GM19193 (cell line): Measurements from ENCODE around the gene VPS54.

ENCODE experiments used
- POLR2A ChIP-seq: IDR thresholded peaks from 4 replicates; pipeline ENCODE4 v1.6.1; 2011; ENCODE audit not compliant: insufficient read depth, insufficient read length; ENCODE audit errors: extremely low read depth

VPS54 gene

DNA sequence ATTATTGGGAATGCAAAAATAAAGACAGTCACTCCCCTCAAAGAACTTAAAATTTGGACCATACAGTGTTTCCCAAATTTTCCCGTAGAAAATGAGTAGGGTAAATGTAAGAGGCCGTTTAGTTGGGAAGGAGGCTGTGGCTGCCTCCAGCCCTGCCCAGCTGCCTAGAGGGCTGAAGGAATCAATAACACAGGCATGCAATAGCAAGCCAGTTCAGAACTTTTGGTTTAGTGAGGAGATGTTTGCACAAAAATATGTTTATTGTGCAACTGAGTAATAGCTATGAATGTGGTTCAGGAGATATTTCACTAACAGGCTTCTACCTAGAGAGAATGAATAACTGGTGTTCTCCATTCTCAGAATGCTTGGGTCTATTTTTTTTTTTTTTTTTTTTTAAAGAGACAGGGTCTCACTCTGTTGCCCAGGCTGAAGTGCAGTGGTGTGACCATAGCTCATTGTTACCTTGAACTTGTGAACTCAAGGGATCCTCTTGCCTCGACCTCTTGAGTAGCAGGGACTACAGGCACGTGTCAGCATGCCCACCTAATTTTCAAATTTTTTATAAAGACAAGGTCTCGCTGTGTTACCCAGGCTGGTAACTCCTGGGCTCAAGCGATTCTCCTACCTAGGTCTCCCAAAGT lies 153.9 kb downstream of the VPS54 start:
- TF ChIP-seq POLR2A, result no peak

DNA sequence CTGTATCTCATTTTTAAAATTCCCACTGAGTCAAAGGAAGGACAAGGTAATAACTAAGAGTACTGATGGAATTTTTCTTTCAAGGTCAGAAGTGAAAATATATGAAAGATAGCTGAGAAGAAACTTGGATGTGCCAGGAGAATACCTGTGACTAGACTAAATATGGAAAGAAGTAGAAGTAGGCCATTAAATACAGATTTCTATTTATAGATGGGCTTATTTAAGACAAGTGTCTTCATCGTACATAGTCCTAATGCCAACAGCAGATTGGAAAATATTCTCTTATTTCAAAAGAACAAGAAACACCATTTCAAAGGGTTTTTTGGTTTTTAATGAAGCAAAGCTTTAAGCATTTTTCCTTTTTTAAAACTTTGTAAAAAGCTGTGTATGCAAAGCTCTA lies 155.5 kb downstream of the VPS54 start:
- no peak for TF ChIP-seq POLR2A

DNA sequence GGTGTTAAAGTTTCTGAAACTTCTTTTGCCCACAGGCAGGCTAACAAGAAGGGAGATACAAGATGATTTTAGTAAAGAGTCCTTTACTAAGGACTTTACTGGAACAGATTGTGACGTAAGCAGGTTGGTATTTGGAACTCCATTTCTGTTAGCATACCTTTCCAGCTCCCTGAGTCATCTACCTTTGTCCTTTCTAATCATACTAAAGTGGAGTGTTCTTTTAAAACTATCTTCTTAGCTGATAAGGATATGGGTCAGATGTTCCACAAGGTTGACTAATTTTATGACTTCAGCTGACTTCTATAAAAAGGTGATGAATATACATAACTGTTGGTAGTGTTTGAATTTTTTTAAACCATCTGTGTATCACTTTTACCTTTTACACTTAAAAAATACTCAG lies 156.4 kb downstream of the VPS54 start:
- TF ChIP-seq POLR2A, result no peak

DNA sequence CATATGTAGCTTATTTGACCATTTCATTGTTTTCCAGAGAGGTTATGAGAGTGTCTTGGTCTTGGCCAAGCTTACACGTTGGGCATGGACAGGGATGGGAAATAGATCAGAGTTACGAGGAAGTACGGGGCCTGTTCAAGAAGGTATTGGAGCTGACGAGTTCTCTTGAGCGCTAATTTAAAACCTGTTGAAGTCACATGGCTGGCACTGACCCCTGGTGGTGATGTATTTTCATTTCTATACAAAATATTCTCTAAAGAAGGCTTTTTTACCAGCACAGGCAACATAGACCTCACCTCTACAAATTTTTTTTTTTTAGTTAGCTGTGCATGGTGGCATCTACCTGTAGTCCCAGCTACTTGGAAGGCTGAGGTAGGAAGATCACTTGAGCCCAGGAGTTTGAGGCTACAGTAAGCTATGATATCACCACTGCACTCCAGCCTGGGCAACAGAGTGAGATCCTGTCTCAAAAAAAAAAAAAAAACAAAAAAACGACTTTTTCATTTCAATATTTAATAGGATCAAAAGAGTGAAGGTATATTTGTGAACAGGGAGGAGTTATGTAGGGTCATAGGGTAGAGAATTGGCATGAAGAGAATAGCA lies 157.9 kb downstream of the VPS54 start:
- TF ChIP-seq POLR2A, result no peak

DNA sequence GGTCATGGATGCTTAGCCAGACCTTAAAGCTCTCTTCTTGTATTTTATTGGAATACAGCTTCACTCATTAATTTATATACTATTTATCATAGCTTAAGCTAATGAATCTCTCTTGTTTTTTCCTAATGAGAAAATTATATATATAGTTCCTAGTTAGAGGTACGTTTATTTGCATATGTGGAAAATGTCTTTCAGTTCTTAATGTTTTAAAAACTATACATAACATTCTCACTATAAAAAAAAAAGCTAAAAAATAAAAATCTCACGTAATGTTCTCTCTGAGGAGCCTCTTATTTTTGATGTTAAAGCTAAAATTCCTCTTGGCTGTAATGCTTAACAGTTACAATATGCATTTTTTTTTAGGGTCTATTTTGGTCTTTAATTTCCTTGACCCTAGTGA lies 160.9 kb downstream of the VPS54 start:
- no peak for TF ChIP-seq POLR2A

DNA sequence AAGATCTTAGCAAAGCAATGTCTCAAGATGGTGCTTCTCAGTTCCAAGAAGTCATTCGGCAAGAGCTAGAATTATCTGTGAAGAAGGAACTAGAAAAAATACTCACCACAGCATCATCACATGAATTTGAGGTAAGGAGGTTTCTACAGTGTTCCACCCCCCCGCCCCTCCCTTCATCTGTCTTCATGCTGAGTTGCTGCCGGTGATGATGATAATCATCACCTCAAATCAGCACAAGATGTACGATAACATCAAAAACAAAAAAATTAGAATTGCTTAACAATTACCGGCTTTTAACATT lies 163.0 kb downstream of the VPS54 start:
- TF ChIP-seq POLR2A, result no peak

DNA sequence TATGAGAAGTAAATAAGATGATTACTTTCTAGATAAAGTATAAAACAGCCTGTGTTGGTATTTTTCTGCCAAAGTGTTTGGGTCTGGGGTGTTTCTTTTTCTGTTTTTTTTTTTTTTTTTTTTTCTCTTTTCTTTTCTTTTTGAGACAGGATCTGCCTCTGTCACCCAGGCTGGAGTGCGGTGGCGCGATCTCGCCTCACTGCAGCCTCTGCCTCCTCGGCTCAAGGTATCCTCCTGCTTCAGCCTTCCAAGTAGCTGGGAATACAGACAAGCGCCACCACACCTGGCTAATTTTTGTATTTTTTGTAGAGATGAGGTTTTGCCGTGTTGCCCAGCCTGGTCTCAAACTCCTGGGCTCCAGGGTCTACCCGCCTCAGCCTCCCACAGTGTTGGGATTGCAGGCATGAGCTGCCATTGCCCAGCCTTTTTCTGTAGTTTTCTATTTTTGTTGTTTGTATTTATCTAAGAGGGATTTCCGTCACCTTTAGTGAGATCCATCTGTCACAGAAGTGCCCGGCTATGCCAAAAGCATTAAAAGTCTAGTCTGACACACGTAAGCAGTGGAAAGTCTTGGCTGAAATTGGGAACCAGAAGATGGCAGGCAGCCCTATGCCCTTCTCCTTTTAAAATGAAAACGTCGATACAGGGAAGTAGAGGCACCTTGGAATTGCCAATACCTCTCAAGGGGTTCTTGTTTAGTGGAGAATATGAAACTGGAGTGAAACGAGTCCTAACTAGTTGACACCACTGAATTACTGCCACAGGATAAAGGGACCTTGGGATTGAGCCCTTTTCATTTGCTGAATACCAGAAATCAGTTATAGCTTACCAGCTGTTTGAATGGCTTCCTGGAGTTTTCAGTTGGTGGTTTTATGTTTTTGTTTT lies 163.6 kb downstream of the VPS54 start:
- TF ChIP-seq POLR2A, result no peak

DNA sequence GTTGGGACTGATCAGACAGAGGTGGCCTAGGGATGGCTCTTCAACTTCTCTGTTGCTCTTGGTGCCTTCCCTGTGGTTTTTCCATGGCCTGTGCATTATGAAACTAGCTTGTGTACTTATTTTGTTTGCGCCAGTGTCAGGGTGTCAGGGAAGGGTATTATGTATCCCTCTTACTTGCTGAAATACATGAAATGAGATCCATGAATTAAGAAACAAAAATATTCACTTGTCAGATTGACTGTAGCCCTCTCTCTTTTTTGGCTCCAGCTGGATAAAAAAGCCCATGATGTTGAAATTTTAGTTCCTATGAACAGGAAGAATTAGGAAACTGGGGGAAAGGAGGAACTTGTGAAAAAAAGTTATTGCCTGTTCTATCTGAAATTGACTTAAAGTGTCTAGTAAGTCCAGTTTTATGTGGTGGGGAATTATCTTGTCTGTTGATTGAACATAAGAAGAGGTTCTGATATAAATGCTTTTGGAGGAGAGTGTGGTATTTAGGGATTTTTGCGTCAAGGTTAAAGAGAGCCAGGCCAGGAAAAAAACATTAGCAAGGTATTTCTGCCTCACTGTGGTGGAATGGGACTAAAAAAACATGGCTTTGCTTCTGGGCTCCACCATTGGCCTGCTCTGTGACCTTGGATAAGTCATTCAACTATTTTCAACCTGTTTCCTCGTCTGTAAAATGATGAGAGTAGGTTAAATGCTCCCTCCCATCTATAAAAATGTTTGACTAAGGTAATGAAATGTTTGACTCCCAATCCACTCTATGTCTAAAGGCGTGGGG lies 165.5 kb downstream of the VPS54 start:
- no peak for TF ChIP-seq POLR2A

DNA sequence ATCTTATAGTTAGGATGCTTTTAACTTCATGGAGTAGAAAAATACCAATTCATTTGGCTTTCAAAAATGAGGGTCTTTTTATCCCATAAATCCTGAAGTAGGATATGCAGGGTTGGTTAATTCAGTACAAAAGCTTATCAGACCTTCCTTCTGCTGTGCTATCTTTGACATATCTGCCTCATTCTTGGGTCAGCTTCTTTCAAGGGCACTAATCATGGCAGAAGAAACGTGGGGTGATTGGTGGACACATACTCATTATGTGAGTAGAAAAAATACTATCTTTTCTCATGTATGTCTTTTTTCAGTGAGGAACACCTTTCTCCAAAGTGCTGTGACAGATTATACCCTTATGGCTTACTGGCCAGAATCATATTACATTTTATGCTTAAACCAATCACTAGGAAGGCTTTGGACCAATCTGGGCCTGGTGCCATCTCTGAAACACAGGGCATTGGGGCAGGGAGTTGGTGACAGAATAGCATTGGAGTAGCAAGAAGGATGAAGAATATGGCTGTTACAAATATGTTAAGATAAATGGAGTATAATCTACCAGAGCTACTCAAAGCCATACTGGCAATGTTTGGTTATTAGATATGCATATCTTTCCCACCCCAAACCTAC lies 167.4 kb downstream of the VPS54 start:
- no peak for TF ChIP-seq POLR2A

DNA sequence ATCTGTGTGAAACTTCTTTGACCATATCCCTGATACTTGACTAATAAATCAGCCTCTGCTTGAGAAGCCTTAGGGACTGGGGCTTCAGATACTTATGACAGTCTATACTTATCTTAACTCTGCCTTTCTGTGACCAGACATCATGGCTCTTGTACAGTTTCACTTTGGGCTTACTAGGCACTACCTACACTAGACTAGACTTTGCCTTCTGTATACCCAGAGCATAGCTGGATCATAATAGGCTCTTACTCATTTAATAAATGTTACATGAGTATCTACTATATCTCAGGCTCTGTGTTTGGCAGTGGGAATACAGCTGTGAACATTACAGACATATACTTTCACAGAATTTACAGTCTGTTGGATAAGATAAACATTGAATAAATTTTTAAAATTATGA lies 168.6 kb downstream of the VPS54 start:
- no peak for TF ChIP-seq POLR2A

DNA sequence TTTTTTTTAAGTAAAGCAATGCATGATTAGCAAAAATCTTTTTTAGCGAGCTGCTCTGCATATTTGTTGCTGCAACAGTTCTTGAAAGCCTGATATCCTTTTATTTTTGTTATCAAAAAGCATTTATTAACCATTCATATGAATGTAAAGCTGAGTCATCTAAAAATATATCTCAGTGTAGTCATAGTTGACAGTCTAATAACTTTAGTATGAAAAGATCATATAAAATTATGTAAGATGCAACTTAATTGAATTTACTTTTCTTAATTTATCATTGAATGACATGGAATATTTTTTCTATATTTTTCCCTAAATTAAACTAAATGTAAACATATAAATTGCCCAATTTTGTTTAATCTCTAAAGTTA lies 169.0 kb downstream of the VPS54 start:
- TF ChIP-seq POLR2A, result no peak

DNA sequence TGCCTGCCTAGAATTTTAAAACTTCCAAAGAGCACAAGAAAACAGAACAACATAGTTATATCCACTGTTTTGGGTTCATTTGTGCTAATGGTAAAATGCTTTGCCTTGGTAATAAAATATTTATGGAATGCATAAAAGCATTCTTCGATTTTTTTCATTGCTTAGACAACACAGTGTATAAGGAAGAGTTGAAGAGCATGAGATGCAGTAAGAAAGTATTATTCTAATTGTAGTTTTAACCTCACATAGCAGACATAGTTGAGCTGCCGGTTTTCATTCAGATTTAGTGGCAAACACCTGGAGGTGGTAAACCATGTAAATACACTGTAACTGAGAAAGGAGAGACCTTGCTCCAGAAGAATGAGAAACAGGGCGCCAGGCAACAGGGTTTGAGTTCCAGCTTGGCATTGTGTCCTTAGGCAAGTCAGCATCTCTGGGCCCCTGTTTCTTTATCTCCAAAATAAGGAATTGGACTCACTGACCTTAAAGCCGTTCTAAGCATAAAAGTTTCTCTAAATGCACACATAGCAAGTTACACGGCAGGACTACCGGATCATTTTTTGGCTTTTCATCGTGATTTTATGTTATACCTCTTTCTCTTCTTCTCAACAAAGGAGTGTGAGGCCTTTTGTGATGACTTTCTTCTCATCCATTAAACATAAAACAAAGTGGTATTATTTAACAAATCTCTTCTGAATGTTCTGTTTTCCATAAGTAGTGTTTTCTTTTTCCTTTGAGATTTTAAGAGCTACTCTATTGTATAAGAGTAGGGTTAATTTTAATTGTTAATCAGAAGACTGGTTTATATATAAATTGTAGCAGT lies 169.6 kb downstream of the VPS54 start:
- TF ChIP-seq POLR2A, result no peak

DNA sequence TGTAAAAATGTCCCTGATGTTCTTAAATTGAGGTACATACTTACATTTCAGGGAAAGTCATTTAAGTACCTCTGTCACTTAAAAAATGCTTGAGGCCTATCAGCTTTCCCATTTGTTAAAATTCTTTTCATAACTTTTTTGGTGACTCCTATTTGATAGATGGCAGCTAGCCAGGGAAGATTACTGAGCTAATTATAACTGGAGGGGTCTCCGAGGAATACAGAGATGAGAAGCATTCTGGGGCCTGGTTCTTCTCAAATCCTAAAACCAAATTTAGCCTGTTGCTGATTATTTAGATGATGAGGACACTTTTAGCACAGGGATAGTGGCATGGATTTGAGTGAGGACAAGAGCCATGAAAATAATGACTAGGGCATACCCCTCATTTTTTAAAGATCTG lies 172.7 kb downstream of the VPS54 start:
- TF ChIP-seq POLR2A, result no peak

DNA sequence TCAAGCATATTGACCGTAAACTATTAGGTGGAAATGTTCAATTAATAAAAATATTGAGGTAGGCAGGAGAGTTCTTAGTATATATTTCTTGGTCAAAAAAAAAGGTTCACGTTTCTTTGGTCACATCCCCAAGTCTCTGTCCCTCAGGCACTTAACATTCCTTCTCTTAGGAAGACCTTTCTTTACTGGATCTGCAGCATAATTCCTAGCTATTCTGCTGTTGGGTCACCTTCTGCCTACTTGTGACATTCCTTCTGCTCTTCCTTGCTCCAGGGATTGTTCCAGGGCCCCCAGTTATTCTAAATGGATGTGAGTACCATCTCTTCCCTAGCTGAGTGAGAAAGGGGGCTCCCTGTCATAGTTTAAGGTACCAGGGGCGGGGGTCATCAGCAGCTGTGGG lies 173.4 kb downstream of the VPS54 start:
- TF ChIP-seq POLR2A, result no peak
